HCT116 (cell line): Measurements from ENCODE around the gene AKT1. TPM values are rescaled to one million over a fixed set of nuclear protein-coding genes. Genes with fewer than 3 reads are reported as not detected.

Source experiments
- ATAC-seq: fragments of 200-7000 bp; cut with Tn5 transposase; 2 replicates; pipeline ENCODE4 v1.9.1; 2020; ENCODE audit warnings: mild to moderate bottlenecking, moderate library complexity
- BruUV-seq: library from RNA; stranded (reverse); fragments of 400-500 nt; replicated peaks from 2 replicates; lab custom pipeline; 2021; lab: Mats Ljungman, UMichigan
- CTCF ChIA-PET: fragments of 300-600 bp; sonication (Branson Sonifier 250); formaldehyde crosslinking; loops from one replicate; lab custom pipeline; 2021; ENCODE audit warnings: antibody characterized with exemption; lab: Charles Lee
- POLR2A ChIA-PET: fragments of 300-600, 350-600 bp; sonication (Branson Sonifier 250); formaldehyde crosslinking; loops from one replicate; lab custom pipeline; 2021; ENCODE audit warnings: antibody characterized with exemption; lab: Charles Lee
- RAD21 ChIA-PET, 2 experiments: fragments of 300-600 bp; sonication (Branson Sonifier 250); formaldehyde crosslinking; loops; one replicate each; lab custom pipeline; 2023; ENCODE audit warnings: low total read pairs in 2 of 2; ENCODE audit not compliant: uncharacterized antibody in 2 of 2, unreplicated experiment in 2 of 2, low non-redundant PET in 1 of 2; lab: Charles Lee
- DNase-seq: peaks from one replicate; pipeline ENCODE4 v3.0.0-alpha.2; 2010; ENCODE audit warnings: low read depth, low spot score
- H2AFZ ChIP-seq: fragments of 200-600 bp; shearing (Covaris generic), sonication (generic); 2 replicates; pipeline ENCODE4 v1.6.1; 2017; ENCODE audit warnings: low read depth, mixed run types, mixed read lengths, antibody characterized with exemption, low read length; ENCODE audit not compliant: poor library complexity, severe bottlenecking
- H3K27ac ChIP-seq: 2 replicates; pipeline ENCODE4 v1.5.1; 2012; ENCODE audit warnings: low read depth, low read length
- H3K27me3 ChIP-seq: fragments of 200-600 bp; sonication (generic); 2 replicates; pipeline ENCODE4 v1.6.1; 2016; ENCODE audit warnings: mixed run types, low read length, mixed read lengths; ENCODE audit not compliant: insufficient read depth
- H3K36me3 ChIP-seq, 2 experiments: fragments of 200-500 bp in 1 of 2; fragments of 200-600 bp in 1 of 2; sonication (Bioruptor generic) in 1 of 2; sonication (generic) in 1 of 2; 2 replicates each; pipeline versions ENCODE4 v1.5.1 to v1.6.1; 2014 to 2016; ENCODE audit warnings: low read length in 2 of 2, inconsistent platforms in 1 of 2, mixed read lengths in 1 of 2, mixed run types in 1 of 2; ENCODE audit not compliant: insufficient read depth in 2 of 2, control insufficient read depth in 1 of 2
- H3K4me1 ChIP-seq, 2 experiments: fragments of 200-600 bp in 1 of 2; sonication (generic) in 1 of 2; 2 replicates each; pipeline versions ENCODE4 v1.5.1 to v1.6.1; 2012 to 2017; ENCODE audit warnings: low read length in 2 of 2, inconsistent platforms in 1 of 2, mild to moderate bottlenecking in 1 of 2, mixed read lengths in 1 of 2, mixed run types in 1 of 2, moderate library complexity in 1 of 2; ENCODE audit not compliant: insufficient read depth in 2 of 2, control insufficient read depth in 1 of 2
- H3K4me2 ChIP-seq: fragments of 200-600 bp; sonication (generic); 2 replicates; pipeline ENCODE4 v1.6.1; 2017; ENCODE audit warnings: mixed run types, low read length, mixed read lengths
- H3K4me3 ChIP-seq, 2 experiments: fragments of 200-600 bp in 1 of 2; sonication (generic) in 1 of 2; replicated peaks in 1 of 2; 2 replicates each; pipeline ENCODE4 v1.5.1; 2011 to 2016; ENCODE audit warnings: low read length in 2 of 2, control low read depth in 1 of 2, low read depth in 1 of 2, mild to moderate bottlenecking in 1 of 2, mixed read lengths in 1 of 2, mixed run types in 1 of 2
- H3K79me2 ChIP-seq: fragments of 200-600 bp; sonication (generic); 2 replicates; pipeline ENCODE4 v1.6.1; 2017; ENCODE audit warnings: mild to moderate bottlenecking, mixed run types, low read length, moderate library complexity, mixed read lengths; ENCODE audit not compliant: insufficient read depth
- H3K9ac ChIP-seq: fragments of 200-600 bp; sonication (generic); 2 replicates; pipeline ENCODE4 v1.6.1; 2016; ENCODE audit warnings: low read length, mixed read lengths
- H3K9me2 ChIP-seq: fragments of 200-600 bp; sonication (generic), shearing (Covaris generic); 2 replicates; pipeline ENCODE4 v1.6.1; 2017; ENCODE audit warnings: mixed run types, mild to moderate bottlenecking, moderate library complexity; ENCODE audit not compliant: insufficient read depth
- H3K9me3 ChIP-seq, 2 experiments: fragments of 200-500 bp in 1 of 2; fragments of 200-600 bp in 1 of 2; sonication (Bioruptor generic) in 1 of 2; sonication (generic) in 1 of 2; 2 replicates each; pipeline ENCODE4 v1.6.1; 2014 to 2017; ENCODE audit warnings: low read length in 2 of 2, mixed read lengths in 2 of 2, inconsistent platforms in 1 of 2, low read depth in 1 of 2, mild to moderate bottlenecking in 1 of 2, mixed run types in 1 of 2, moderate library complexity in 1 of 2; ENCODE audit not compliant: control insufficient read depth in 1 of 2, insufficient read depth in 1 of 2
- H4K20me1 ChIP-seq: fragments of 200-600 bp; sonication (generic), shearing (Covaris generic); 2 replicates; pipeline ENCODE4 v1.6.1; 2017; ENCODE audit warnings: mixed run types, mild to moderate bottlenecking, moderate library complexity; ENCODE audit not compliant: insufficient read depth
- CBX3 ChIP-seq: IDR thresholded peaks from 2 replicates; pipeline ENCODE4 v1.6.1; 2012; ENCODE audit warnings: low read depth
- CTCF ChIP-seq, 3 experiments: fragments of 200-600 bp in 1 of 3; sonication (generic) in 1 of 3; IDR thresholded peaks in 2 of 3; conservative IDR thresholded peaks in 1 of 3; 2 replicates each; pipeline ENCODE4 v1.5.1; 2012 to 2017; ENCODE audit warnings: low read depth in 2 of 3, low read length in 2 of 3, antibody characterized with exemption in 1 of 3, borderline replicate concordance in 1 of 3, control low read depth in 1 of 3, mild to moderate bottlenecking in 1 of 3, mixed read lengths in 1 of 3, mixed run types in 1 of 3, moderate library complexity in 1 of 3; ENCODE audit not compliant: insufficient read depth in 1 of 3
- EGR1 ChIP-seq: IDR thresholded peaks from 2 replicates; pipeline ENCODE4 v1.6.1; 2012; ENCODE audit warnings: low read depth
- ELF1 ChIP-seq: IDR thresholded peaks from 2 replicates; pipeline ENCODE4 v1.6.1; 2012; ENCODE audit warnings: low read depth, borderline replicate concordance
- TCF7L2 ChIP-seq: IDR thresholded peaks from 2 replicates; pipeline ENCODE4 v1.7.0; 2011; ENCODE audit warnings: borderline replicate concordance, inconsistent platforms; ENCODE audit not compliant: insufficient read depth, insufficient read length; ENCODE audit errors: extremely low read depth
- intact Hi-C: fragments of 100-400 bp; cut with micrococcal nuclease; formaldehyde crosslinking; loops from 2 replicates; pipeline ENCODE4 v1.10.0; 2022
- total RNA-seq: library from RNA; stranded (reverse); gene quantifications from one replicate; pipeline ENCODE4 v1.2.1, GENCODE V29; 2021; ENCODE audit not compliant: unreplicated experiment

Gene AKT1
- total RNA-seq, 1 experiment from 2014 or later: 152 TPM

GRCh38 chr14:104726600-104727451 lies 68.7 kb downstream of the AKT1 start:
- no peak for DNase-seq
- H3K36me3 ChIP-seq: no peaks in the 10 kb centered on the region
- intact Hi-C loops: no loop called here
- H3K9me3 ChIP-seq: no peaks in the 10 kb centered on the region
- BruUV-seq: no TSS peak
- ChIA-PET POLR2A (no interaction called here), CTCF (no interaction called here), RAD21 (no interaction called here)
- no peak overlapping the region for H3K4me2 ChIP-seq
- no peaks in the 10 kb centered on the region for H4K20me1 ChIP-seq
- H3K27me3 ChIP-seq: no peaks in the 10 kb centered on the region
- H3K79me2 ChIP-seq: no peaks in the 10 kb centered on the region
- H3K9me2 ChIP-seq: no peaks in the 10 kb centered on the region
- TF ChIP-seq CTCF (IDR thresholded peaks at IDR 0.05 in 2 of 3, conservative IDR thresholded peaks at IDR 0.05 in 1 of 3; ENCODE audit: borderline replicate concordance in 1 of 3, insufficient read depth in 1 of 3, low read depth in 2 of 3, low read length in 2 of 3) (peak in 2 of 3 experiments; percentile 16 to 25; a peak in 1 of 6 replicates), CBX3 (no peak), ELF1 (no peak), EGR1 (no peak), TCF7L2 (no peak)
- no peak overlapping the region for H3K9ac ChIP-seq
- peaks cover 16 to 25% of the 10 kb centered on the region in 2 experiments for H3K4me1 ChIP-seq
- ATAC-seq: no peak
- H3K27ac ChIP-seq: no peak overlapping the region
- no peak overlapping the region for H3K4me3 ChIP-seq
- no peak overlapping the region for H2AFZ ChIP-seq
